Measurements from ENCODE around the gene SH3GL2. TPM values are rescaled to one million over a fixed set of nuclear protein-coding genes. Genes with fewer than 3 reads are reported as not detected.
A peak's percentile ranks its signal among the peaks of the same experiment; 100 is the strongest.

The SH3GL2 gene
- total and polyA plus RNA-seq, 9 of the 15 experiments (the other 6 are each of a cell fraction or from before 2014, with no cell fraction given), result not detected

DNA sequence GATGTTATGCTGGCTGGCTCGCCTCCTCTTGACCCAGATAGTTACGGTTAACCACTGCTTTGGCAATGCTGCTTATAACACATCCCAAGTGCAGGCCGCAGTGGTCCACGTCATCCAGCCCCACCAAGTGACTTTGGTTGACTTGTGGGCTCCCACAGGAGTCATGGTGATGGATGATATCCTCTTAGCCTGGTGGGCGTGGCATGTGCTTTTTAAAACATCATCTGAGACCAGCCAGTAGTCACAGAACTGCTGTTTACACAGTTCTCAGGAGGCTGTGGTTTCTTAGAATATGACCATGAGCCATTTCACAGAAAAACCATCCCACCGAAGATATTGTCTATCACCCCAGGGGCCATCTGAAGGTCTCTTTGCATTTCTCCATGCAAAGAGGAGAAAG, 216.9 kb downstream of the SH3GL2 start:
- no peak overlapping the region for H3K27ac ChIP-seq (ENCODE audit: extremely low read depth, low read depth, low read length)
- no TSS peak for BruUV-seq (replicated peaks)
- intact Hi-C loops (cut with micrococcal nuclease), result no loop called here
- no peaks in the 10 kb centered on the region for H3K9me1 ChIP-seq (ENCODE audit: control insufficient read depth, insufficient read depth, low read length)
- FAIRE-seq (no peak), ATAC-seq (no peak), DNase-seq (ENCODE audit: extremely low read depth in 1 of 4, low spot score in 3 of 4) (peak in 3 of 4 experiments; percentile 4 to 55 (median 4))
- CTCF ChIA-PET (ENCODE audit: low intra/inter-chr PET ratio), result no interaction called here
- H3K9ac ChIP-seq (ENCODE audit: insufficient read depth in 1 of 2, low read depth in 2 of 2, low read length in 2 of 2), result no peak overlapping the region
- no peaks in the 10 kb centered on the region for H3K9me3 ChIP-seq (replicated peaks; ENCODE audit: control insufficient read depth, insufficient read depth, low read depth, low read length)
- WGBS (ENCODE audit: insufficient coverage, low coverage, missing lambda C conversion rate), result 1% methylated on average over 6 of the region's 6 CpGs
- no peak overlapping the region for H2AFZ ChIP-seq (ENCODE audit: low read depth, low read length)
- in situ Hi-C loops (cut with MboI), result no loop called here
- no peak overlapping the region for H3K4me2 ChIP-seq (ENCODE audit: insufficient read depth, low read length)
- H3K79me2 ChIP-seq (ENCODE audit: control insufficient read depth, insufficient read depth, low read length), result no peaks in the 10 kb centered on the region
- no peaks in the 10 kb centered on the region for H3K27me3 ChIP-seq (ENCODE audit: control insufficient read depth in 2 of 2, insufficient read depth in 2 of 2, low read length in 2 of 2)
- POLR2A ChIA-PET, result interaction anchor here (0.8 kb wide), 1 partner anchor 32 kb away, joined by 4 read pairs; no protein-coding TSS in a partner anchor
- no peaks in the 10 kb centered on the region for H4K20me1 ChIP-seq (replicated peaks; ENCODE audit: control insufficient read depth, insufficient read depth, low read length)
- no peaks in the 10 kb centered on the region for H3K4me1 ChIP-seq (replicated peaks in 1 of 2; ENCODE audit: control insufficient read depth in 2 of 2, insufficient read depth in 2 of 2, low read length in 2 of 2)
- no peak overlapping the region for H3K4me3 ChIP-seq
- H3K36me3 ChIP-seq (ENCODE audit: control insufficient read depth, insufficient read depth, low read length), result no peaks in the 10 kb centered on the region
- TF ChIP-seq KDM1A (IDR thresholded peaks at IDR 0.05), result no peak
- no peak for TF ChIP-seq DEAF1 (CRISPR knock-in tag; IDR thresholded peaks at IDR 0.05)
- no peak for TF ChIP-seq ZZZ3 (IDR thresholded peaks at IDR 0.05)
- TF ChIP-seq CBX5 (IDR thresholded peaks at IDR 0.05; ENCODE audit: borderline replicate concordance, low read depth), result no peak
- no peak for TF ChIP-seq CHD1 (IDR thresholded peaks at IDR 0.05; ENCODE audit: low read length)
- TF ChIP-seq, protein P1, sequence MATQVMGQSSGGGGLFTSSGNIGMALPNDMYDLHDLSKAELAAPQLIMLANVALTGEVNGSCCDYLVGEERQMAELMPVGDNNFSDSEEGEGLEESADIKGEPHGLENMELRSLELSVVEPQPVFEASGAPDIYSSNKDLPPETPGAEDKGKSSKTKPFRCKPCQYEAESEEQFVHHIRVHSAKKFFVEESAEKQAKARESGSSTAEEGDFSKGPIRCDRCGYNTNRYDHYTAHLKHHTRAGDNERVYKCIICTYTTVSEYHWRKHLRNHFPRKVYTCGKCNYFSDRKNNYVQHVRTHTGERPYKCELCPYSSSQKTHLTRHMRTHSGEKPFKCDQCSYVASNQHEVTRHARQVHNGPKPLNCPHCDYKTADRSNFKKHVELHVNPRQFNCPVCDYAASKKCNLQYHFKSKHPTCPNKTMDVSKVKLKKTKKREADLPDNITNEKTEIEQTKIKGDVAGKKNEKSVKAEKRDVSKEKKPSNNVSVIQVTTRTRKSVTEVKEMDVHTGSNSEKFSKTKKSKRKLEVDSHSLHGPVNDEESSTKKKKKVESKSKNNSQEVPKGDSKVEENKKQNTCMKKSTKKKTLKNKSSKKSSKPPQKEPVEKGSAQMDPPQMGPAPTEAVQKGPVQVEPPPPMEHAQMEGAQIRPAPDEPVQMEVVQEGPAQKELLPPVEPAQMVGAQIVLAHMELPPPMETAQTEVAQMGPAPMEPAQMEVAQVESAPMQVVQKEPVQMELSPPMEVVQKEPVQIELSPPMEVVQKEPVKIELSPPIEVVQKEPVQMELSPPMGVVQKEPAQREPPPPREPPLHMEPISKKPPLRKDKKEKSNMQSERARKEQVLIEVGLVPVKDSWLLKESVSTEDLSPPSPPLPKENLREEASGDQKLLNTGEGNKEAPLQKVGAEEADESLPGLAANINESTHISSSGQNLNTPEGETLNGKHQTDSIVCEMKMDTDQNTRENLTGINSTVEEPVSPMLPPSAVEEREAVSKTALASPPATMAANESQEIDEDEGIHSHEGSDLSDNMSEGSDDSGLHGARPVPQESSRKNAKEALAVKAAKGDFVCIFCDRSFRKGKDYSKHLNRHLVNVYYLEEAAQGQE (IDR thresholded peaks at IDR 0.05; ENCODE audit: borderline replicate concordance), result no peak
- TF ChIP-seq, protein P1 (CRISPR knock-in tag; IDR thresholded peaks at IDR 0.05; ENCODE audit: low read depth), result no peak
- no peak for TF ChIP-seq POLR3A (IDR thresholded peaks at IDR 0.05; ENCODE audit: borderline replicate concordance, extremely low read depth, insufficient read depth, insufficient read length)
- TF ChIP-seq PRMT5 (CRISPR knock-in tag; IDR thresholded peaks at IDR 0.05), result no peak
- no peak for TF ChIP-seq ZNF764 (CRISPR knock-in tag; IDR thresholded peaks at IDR 0.05; ENCODE audit: low read depth)
- no peak for TF ChIP-seq ARNT (IDR thresholded peaks at IDR 0.05)
- TF ChIP-seq CREB1 (IDR thresholded peaks at IDR 0.05), result no peak
- TF ChIP-seq CREB1 (CRISPR knock-in tag; IDR thresholded peaks at IDR 0.05), result no peak
- TF ChIP-seq ZBTB12 (CRISPR knock-in tag; IDR thresholded peaks at IDR 0.05), result peak; percentile 67
